Lung (tissue), 12 donors: ENCODE data around the gene MOBP. TPM values are rescaled to one million over a fixed set of nuclear protein-coding genes. Genes with fewer than 3 reads are reported as not detected.

ENCODE experiments used
- ATAC-seq: fragments of 200-7000 bp; cut with Tn5 transposase; one replicate; pipeline ENCODE4 v1.9.1; 2020; ENCODE audit warnings: moderate number of reproducible peaks; ENCODE audit not compliant: insufficient read depth, low FRiP score
- DNase-seq, 3 donors: peaks; one replicate each; pipeline ENCODE4 v3.0.0-alpha.2; 2013 to 2017
- H3K27ac ChIP-seq, 2 donors: one replicate each; pipeline ENCODE4 v1.5.1; 2013; ENCODE audit warnings: mild to moderate bottlenecking in 2 of 2, moderate library complexity in 2 of 2, control low read depth in 1 of 2, inconsistent platforms in 1 of 2, low read depth in 1 of 2, low read length in 1 of 2
- H3K27me3 ChIP-seq, 3 donors: one replicate each; pipeline ENCODE4 v1.5.1; 2013; ENCODE audit warnings: low read length in 2 of 3; ENCODE audit not compliant: control insufficient read depth in 3 of 3, insufficient read depth in 3 of 3
- H3K36me3 ChIP-seq, 4 donors: one replicate each; pipeline ENCODE4 v1.5.1; 2013; ENCODE audit warnings: low read length in 4 of 4, mild to moderate bottlenecking in 1 of 4, moderate library complexity in 1 of 4; ENCODE audit not compliant: control insufficient read depth in 4 of 4, insufficient read depth in 4 of 4
- H3K4me1 ChIP-seq, 5 donors: one replicate each; pipeline ENCODE4 v1.5.1; 2013; ENCODE audit warnings: low read length in 5 of 5, mild to moderate bottlenecking in 2 of 5, moderate library complexity in 1 of 5; ENCODE audit not compliant: control insufficient read depth in 5 of 5, insufficient read depth in 5 of 5
- H3K4me3 ChIP-seq: one replicate; pipeline ENCODE4 v1.5.1; 2013; ENCODE audit warnings: mild to moderate bottlenecking, control low read depth, moderate library complexity
- H3K9ac ChIP-seq, 2 donors: one replicate each; pipeline ENCODE4 v1.5.1; 2013; ENCODE audit warnings: low read length in 2 of 2, control low read depth in 1 of 2; ENCODE audit not compliant: insufficient read depth in 1 of 2
- H3K9me3 ChIP-seq, 4 donors: one replicate each; pipeline ENCODE4 v1.5.1; 2013; ENCODE audit warnings: low read length in 3 of 4, mild to moderate bottlenecking in 1 of 4, moderate library complexity in 1 of 4; ENCODE audit not compliant: control insufficient read depth in 4 of 4, insufficient read depth in 3 of 4
- CTCF ChIP-seq: IDR thresholded peaks from 2 replicates; pipeline ENCODE4 v1.5.1; 2012; ENCODE audit warnings: mild to moderate bottlenecking; ENCODE audit errors: control extremely low read depth, extremely low read depth
- WGBS, 2 donors: extraction: QIAGEN DNeasy Blood & Tissue Kit; methylation state at CpG; one replicate each; pipeline ENCODE4 v1.1.7; 2013; 5-methylcytosine and 5-hydroxymethylcytosine counted together
- polyA plus RNA-seq, 2 donors: library from polyadenylated mRNA; stranded (reverse); fragments of 200-250 nt; gene quantifications; one replicate each; pipeline ENCODE4 v1.2.1, GENCODE V29; 2013
- total RNA-seq, 2 donors: library from RNA; depleted of rRNA in 1 of 2; stranded (reverse); fragments of >200 nt in 1 of 2; gene quantifications; one replicate each; pipeline ENCODE4 v1.2.1, GENCODE V29; 2014 to 2021
- donor health status: control.
- donor health status: control.
- donor health status: Bipolar disorder and iron deficiency.
- donor health status: healthy.
- donor health status: DM: yes; HTN: yes; CAD: no.

Gene MOBP
- total and polyA plus RNA-seq, 4 donors = 0.10 to 0.18 (median 0.16) TPM

- Histone ChIP-seq H3K27me3 (peaks cover 0 to 3% (median 0%) of the 10 kb centered on the region in 3 donors), H3K4me1 (no peaks in the 10 kb centered on the region), H3K4me3 (no peak overlapping the region), H3K36me3 (no peaks in the 10 kb centered on the region), H3K27ac (no peak overlapping the region), H3K9ac (no peak overlapping the region), H3K9me3 (no peaks in the 10 kb centered on the region)
- no peak for ATAC-seq
- WGBS, 2 donors = 93 to 94% methylated on average over 2 of the region's 2 CpGs
- TF ChIP-seq CTCF = no peak
- no peak for DNase-seq
These were observed 21.0 kb upstream of the MOBP start for GRCh38 chr3:39446444-39446843.

- H3K27ac ChIP-seq = no peak overlapping the region
- no peaks in the 10 kb centered on the region for H3K4me1 ChIP-seq
- peak; percentile 82 to 92 (median 89) for DNase-seq
- no peak overlapping the region for H3K9ac ChIP-seq
- WGBS, 2 donors = 25 to 28% methylated on average over 13 of the region's 13 CpGs
- H3K4me3 ChIP-seq = no peak overlapping the region
- TF ChIP-seq CTCF = peak; percentile 82
- no peaks in the 10 kb centered on the region for H3K9me3 ChIP-seq
- H3K36me3 ChIP-seq = no peaks in the 10 kb centered on the region
- no peaks in the 10 kb centered on the region for H3K27me3 ChIP-seq
- ATAC-seq = peak; percentile 97
These were observed 19.6 kb upstream of the MOBP start for GRCh38 chr3:39447637-39448483.

GRCh38 chr3:39448506-39449233, 18.8 kb upstream of the MOBP start:
- H3K4me1 ChIP-seq = no peaks in the 10 kb centered on the region
- WGBS, 2 donors = 70 to 76% methylated on average over 10 of the region's 10 CpGs
- no peak for TF ChIP-seq CTCF
- H3K36me3 ChIP-seq = no peaks in the 10 kb centered on the region
- H3K9me3 ChIP-seq = no peaks in the 10 kb centered on the region
- no peaks in the 10 kb centered on the region for H3K27me3 ChIP-seq
- H3K4me3 ChIP-seq = no peak overlapping the region
- DNase-seq (no peak), ATAC-seq (no peak)
- no peak overlapping the region for H3K9ac ChIP-seq
- H3K27ac ChIP-seq = no peak overlapping the region
